Stimulated activated naive CD4-positive, alpha-beta T cell treated with Interleukin-2 at 50 U/mL for 16 hours (primary cell): ENCODE results near the gene OLFML2B.

Experiments used
- DNase-seq: peaks from one replicate; lab custom pipeline; 2025; lab: John Stamatoyannopoulos, UW

The OLFML2B gene

DNA sequence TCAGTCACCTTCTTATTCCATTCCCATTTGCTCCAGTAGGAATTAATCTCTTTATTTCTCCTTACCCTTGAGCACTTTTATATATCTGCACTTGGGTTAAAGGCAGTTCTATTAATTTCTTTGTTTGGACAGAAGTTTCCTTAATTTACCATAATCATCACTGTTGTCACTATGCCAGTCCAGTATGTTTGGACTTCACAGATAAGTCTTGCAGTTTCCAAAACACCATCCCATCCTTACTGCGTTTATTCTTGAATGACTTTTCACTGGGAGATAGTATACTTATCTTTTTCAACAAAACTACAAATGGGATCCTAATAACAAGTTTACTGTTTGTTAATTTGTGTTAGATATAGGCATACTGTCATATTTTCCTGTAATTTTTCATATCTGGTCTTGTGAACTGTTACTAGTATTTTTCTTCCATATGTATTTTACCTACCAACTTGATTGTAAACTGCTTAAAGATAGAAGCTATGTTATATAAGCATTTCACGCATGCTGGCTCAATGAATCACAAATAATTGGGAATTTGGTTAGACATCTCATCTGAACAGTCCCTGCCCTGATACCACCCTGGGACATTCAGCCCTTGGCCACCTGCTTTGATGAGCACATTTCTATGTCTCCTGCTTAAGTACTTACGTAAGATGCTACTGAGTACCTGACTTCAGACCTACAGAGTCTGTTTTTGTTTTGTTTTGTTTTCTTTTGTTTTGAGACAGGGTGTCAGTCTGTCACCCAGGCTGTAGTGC lies 78.2 kb downstream of the OLFML2B start:
- DNase-seq, result no peak

DNA sequence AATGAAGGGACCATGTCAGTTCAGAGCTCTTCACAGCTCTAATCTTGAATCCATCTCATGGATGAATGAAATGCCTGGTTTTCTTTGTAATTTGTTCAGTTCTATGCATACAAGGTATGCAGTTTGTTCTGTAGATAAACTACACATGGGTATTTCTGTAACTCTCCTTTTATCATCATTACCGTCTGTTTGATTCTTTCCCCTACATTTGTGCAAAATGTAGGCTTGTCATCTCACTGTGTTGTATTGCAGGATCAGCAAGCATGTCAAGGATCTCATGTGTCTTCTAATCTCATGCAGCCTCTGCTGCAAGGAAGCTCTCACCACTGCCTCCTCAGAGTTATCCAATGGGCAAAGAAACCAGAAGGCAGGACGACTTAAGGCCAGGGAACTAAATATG lies 79.3 kb downstream of the OLFML2B start:
- DNase-seq, result no peak

DNA sequence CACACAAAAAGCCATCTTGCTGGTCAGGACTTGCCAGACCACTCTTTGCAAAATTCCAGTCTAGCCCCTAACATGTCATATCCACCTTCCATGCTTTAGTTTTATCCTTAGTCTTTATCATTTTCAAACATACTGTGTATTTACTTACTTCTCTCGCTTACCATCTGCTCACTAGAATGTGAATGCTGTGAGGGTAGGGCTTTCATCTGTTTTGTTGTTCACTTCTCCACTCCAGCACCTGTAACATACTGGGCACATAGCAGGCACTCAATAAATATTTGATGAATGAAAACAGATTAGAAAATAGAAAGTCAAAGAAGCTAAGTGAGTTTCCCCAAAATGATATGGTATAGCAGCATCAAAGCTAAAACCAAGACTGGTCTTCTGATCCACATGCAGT lies 79.9 kb downstream of the OLFML2B start:
- DNase-seq, result no peak

DNA sequence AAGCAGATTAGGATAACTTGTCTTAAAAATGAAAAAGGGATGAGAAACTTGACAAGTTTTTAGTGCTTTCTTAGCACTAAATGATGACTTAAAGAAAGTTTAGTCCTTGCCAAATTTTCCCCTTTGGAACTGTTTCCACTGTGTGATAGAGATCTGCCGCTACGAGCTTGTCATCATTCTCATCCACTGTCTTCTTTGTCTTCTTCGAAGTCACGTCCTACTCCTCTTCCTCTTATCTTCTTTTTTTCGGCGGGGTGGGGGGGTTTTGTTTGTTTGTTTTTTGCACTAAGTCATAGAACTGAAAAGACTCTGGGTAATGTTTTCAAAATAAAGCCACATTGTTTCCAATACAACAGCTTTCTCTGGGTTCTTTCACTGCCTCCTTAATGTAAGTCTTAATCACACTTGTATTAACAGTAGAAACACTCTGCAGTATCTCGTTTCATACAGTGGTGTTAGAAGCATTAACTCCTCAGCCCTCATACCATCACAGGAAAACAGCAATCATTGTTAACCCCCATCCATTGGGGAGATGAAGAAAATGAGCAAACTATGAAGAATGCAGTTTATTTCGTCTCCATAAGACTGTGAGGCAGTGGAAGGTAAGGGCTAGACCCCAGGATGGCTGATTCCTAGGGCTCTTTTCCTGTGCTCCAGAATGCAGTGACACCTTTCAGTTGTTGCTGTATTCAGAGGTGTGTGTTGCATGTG lies 81.8 kb downstream of the OLFML2B start:
- DNase-seq, result no peak

DNA sequence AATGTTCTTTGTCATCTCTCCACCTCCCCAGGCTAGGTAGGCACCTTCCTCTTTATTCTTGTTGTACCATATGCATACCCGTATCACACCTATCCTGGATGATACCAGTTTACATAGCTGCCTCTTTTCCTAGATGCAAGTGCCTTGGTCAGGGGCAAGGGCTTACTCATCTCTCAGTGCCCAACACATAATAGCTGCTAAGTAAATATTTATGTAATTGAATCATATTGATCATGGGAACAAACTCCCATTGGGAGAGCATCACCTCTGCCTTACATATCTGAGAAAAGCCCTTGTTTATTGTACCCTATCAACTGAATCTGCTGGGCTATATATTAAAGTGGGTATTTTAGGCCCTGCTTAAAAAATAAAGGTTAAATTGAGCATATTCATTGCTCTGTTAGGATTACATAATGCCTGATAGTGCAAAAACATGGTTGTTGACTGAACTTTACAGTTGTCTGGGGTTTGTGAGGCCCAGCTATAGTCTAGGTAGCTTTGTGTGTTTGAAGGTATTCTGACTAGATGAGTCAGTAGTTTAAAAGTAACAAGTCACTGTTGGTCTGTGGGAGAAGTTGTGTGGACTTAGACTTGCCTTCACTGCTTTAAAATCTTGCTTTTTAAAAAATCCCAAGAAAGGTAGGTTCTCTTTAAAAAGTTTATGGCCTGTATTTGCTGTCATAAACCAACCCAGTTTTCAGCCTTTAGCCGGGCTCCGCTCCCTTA lies 82.6 kb downstream of the OLFML2B start:
- DNase-seq, result no peak

DNA sequence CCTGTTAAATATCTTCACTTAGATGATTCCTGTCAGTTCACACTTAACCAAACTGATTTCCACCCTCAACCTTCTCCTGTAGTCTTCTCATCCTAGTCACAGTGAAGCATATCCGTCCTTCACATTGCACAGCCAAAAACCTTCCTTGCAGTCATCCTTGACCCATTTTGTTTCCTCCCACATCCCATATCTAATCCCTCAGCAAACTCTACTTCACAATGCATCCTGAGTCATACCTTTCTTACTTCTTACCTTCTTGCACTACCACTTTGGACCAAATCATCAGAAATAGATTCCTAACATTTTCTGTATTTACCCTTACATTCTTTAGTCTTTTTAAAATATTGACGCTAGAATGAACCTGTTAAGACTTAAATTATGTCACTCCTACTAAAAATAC lies 86.9 kb downstream of the OLFML2B start:
- DNase-seq, result no peak

DNA sequence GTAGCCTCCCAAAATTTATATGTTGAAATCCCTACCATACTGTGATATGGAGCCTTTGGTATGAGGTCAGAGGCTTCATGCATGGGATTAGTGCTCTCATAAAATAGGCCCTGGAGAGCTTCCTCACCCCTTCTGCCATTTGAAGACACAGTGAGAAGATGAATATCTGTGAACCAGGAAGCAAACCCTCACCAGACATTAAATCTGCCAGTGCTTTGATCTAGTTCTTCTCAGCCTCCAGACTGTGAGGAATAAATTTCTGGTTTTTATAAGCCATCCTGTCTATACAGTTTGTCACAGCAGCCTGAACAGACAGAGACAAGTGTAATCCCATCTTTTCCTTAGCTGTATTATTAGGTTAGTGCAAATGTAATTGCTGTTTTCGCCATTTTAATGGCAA lies 88.4 kb downstream of the OLFML2B start:
- DNase-seq, result no peak

DNA sequence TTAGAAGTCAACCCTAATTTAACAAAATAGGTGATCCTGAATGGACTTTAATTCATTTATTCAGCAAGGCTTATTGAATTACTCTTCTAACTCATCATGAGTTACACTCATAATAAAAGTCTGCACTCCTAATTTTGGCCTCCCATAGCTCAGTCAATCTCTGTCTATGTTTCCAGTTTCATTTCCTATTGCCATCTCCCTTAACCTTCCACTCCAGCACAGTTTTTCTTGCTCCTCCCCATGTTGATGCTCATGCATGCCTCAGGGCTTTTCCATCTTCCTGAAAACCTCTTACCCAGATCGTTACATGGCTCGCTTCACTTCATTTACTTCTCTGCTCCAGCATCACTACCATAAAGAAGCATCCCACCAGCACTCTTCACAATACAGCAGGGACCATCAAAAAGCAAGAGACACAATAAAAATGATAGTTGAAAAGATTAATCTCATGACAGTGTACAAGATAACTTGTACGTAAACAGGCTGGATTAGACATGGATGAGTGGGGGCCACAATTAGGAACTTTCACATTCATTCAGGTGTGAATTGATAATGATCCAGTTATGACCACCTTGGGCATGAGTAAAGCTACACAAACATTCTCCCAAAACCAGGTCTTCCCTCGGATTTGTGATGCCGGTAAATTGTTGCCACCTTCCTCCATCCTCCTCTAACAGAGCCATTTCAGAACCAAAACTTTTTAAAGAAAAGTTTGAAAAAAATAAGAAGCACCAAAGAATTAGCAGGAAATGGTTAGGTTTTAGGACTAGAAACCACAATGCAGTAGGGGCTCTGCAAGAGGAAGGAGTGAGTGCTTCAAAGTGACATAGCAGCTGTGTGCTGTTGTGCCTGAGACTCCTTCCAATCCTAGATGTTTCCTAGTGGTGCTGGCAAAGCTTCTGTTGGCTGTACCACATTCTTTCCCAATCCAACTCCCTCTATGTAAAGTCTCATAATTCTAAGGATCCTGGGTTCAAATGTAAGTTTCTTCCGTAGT lies 89.8 kb downstream of the OLFML2B start:
- DNase-seq, result no peak
